ENCODE data around the gene DGKB.

GRCh38 chr7:14908697-14909096 lies 6.1 kb upstream of the DGKB start:
- TF ChIP-seq CTCF (conservative IDR thresholded peaks at IDR 0.05 in 1 of 2, IDR thresholded peaks at IDR 0.05 in 1 of 2; ENCODE audit: extremely low read depth in 1 of 2, insufficient read depth in 1 of 2, low read depth in 1 of 2, low read length in 2 of 2) (no peak), EZH2 (IDR thresholded peaks at IDR 0.05; ENCODE audit: borderline replicate concordance, low read length) (no peak)

Measured in mammary epithelial cell (primary cell).